ENCODE results near the gene CPNE2.

The CPNE2 gene

GRCh38 chr16:57151369-57151768 lies 59.0 kb downstream of the CPNE2 start:
- Histone ChIP-seq H3K9me3 (ENCODE audit: low read length) (no peaks in the 10 kb centered on the region), H3K9ac (ENCODE audit: low read length) (no peak overlapping the region), H3K4me2 (ENCODE audit: low read length) (no peak overlapping the region), H3F3A (ENCODE audit: insufficient read depth, low read length) (no peaks in the 10 kb centered on the region), H3K27ac (ENCODE audit: low read depth, low read length, poor library complexity, severe bottlenecking) (no peak overlapping the region), H3K4me1 (ENCODE audit: insufficient read depth, low read length, severe bottlenecking) (peaks cover 7% of the 10 kb centered on the region), H4K20me1 (ENCODE audit: insufficient read depth, low read length) (no peaks in the 10 kb centered on the region), H2AFZ (ENCODE audit: low read length) (no peak overlapping the region), H3K4me3 (ENCODE audit: low read depth, low read length, poor library complexity, severe bottlenecking) (no peak overlapping the region), H3K79me2 (ENCODE audit: insufficient read depth, low read length) (no peaks in the 10 kb centered on the region), H3K9me2 (ENCODE audit: low read depth, low read length) (no peaks in the 10 kb centered on the region), H3K36me3 (ENCODE audit: insufficient read depth, low read length) (peaks cover 44% of the 10 kb centered on the region), H3K27me3 (ENCODE audit: insufficient read depth, low read length) (no peaks in the 10 kb centered on the region)
- no peak for TF ChIP-seq EZH2 (IDR thresholded peaks at IDR 0.05; ENCODE audit: borderline replicate concordance, low read length)
- TF ChIP-seq, protein P1, sequence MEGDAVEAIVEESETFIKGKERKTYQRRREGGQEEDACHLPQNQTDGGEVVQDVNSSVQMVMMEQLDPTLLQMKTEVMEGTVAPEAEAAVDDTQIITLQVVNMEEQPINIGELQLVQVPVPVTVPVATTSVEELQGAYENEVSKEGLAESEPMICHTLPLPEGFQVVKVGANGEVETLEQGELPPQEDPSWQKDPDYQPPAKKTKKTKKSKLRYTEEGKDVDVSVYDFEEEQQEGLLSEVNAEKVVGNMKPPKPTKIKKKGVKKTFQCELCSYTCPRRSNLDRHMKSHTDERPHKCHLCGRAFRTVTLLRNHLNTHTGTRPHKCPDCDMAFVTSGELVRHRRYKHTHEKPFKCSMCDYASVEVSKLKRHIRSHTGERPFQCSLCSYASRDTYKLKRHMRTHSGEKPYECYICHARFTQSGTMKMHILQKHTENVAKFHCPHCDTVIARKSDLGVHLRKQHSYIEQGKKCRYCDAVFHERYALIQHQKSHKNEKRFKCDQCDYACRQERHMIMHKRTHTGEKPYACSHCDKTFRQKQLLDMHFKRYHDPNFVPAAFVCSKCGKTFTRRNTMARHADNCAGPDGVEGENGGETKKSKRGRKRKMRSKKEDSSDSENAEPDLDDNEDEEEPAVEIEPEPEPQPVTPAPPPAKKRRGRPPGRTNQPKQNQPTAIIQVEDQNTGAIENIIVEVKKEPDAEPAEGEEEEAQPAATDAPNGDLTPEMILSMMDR (IDR thresholded peaks at IDR 0.05; ENCODE audit: low read length), result no peak

DNA sequence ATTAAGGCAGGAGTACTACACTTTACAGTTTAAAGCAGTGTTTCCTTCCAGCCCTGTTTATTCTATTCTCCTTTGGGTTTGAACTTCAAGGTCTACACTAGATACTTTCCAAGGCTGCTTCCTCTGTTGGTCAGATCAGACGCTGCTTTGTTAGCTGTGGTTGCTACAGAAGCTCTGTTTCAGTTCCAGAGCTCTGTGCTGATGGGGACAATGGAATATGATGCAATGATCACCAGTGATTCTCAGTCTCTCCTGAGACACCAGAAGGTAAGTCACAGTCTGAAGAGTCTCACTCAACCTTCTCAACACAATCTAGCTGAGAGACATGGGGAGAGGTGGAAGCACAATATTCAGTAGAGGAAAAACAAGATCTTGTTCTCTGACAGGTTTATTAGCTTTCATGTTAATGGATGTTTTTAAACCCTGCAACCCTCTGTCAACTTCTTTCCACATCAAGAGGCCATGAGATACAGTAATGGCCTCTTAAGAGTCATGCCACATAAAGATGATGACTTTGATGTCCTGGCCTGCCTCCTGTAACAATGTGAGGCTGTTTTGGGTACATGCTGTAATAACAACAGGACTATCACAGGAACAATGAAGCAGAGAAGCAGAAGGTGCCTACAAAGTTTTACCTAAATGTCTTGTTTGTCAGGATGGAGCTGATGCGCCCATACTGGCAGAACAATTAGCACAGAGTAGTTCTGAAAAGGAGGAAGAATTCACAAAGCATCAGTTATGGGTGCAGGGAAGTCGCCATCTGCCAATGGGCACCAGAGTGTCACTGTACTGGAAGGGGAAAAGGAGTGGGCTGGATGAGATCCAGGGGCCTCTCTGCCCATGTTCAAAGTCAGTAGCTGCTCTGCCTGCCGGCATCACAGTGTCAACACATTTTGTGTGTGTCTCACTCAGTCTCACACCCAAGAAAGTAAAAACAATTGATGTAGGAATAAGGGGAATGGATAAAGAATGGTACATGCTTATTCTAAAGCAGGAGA lies 60.0 kb downstream of the CPNE2 start:
- Histone ChIP-seq H3K9me2 (ENCODE audit: low read depth, low read length) (no peaks in the 10 kb centered on the region), H3K27me3 (ENCODE audit: insufficient read depth, low read length) (no peaks in the 10 kb centered on the region), H3K4me1 (ENCODE audit: insufficient read depth, low read length, severe bottlenecking) (peaks cover 5% of the 10 kb centered on the region), H3K79me2 (ENCODE audit: insufficient read depth, low read length) (no peaks in the 10 kb centered on the region), H3K9ac (ENCODE audit: low read length) (no peak overlapping the region), H3K27ac (ENCODE audit: low read depth, low read length, poor library complexity, severe bottlenecking) (no peak overlapping the region), H3K4me2 (ENCODE audit: low read length) (no peak overlapping the region), H3K4me3 (ENCODE audit: low read depth, low read length, poor library complexity, severe bottlenecking) (no peak overlapping the region), H4K20me1 (ENCODE audit: insufficient read depth, low read length) (no peaks in the 10 kb centered on the region), H3F3A (ENCODE audit: insufficient read depth, low read length) (no peaks in the 10 kb centered on the region), H3K9me3 (ENCODE audit: low read length) (no peaks in the 10 kb centered on the region), H3K36me3 (ENCODE audit: insufficient read depth, low read length) (peaks cover 54% of the 10 kb centered on the region), H2AFZ (ENCODE audit: low read length) (no peak overlapping the region)
- TF ChIP-seq, protein P1 (IDR thresholded peaks at IDR 0.05; ENCODE audit: low read length), result no peak

GRCh38 chr16:57153841-57154240 lies 61.5 kb downstream of the CPNE2 start:
- Histone ChIP-seq H3F3A (ENCODE audit: insufficient read depth, low read length) (no peaks in the 10 kb centered on the region), H3K27me3 (ENCODE audit: insufficient read depth, low read length) (no peaks in the 10 kb centered on the region), H2AFZ (ENCODE audit: low read length) (no peak overlapping the region), H4K20me1 (ENCODE audit: insufficient read depth, low read length) (no peaks in the 10 kb centered on the region), H3K27ac (ENCODE audit: low read depth, low read length, poor library complexity, severe bottlenecking) (no peak overlapping the region), H3K4me3 (ENCODE audit: low read depth, low read length, poor library complexity, severe bottlenecking) (no peak overlapping the region), H3K4me2 (ENCODE audit: low read length) (no peak overlapping the region), H3K9me3 (ENCODE audit: low read length) (no peaks in the 10 kb centered on the region), H3K79me2 (ENCODE audit: insufficient read depth, low read length) (no peaks in the 10 kb centered on the region), H3K36me3 (ENCODE audit: insufficient read depth, low read length) (peaks cover 69% of the 10 kb centered on the region), H3K9me2 (ENCODE audit: low read depth, low read length) (no peaks in the 10 kb centered on the region), H3K4me1 (ENCODE audit: insufficient read depth, low read length, severe bottlenecking) (no peaks in the 10 kb centered on the region), H3K9ac (ENCODE audit: low read length) (no peak overlapping the region)
- TF ChIP-seq, protein P1 (IDR thresholded peaks at IDR 0.05; ENCODE audit: low read length), result no peak
- no peak for TF ChIP-seq EZH2 (IDR thresholded peaks at IDR 0.05; ENCODE audit: borderline replicate concordance, low read length)

All from OCI-LY1 (cell line).